ENCODE data around the gene PBX1. TPM values are rescaled to one million over a fixed set of nuclear protein-coding genes. Genes with fewer than 3 reads are reported as not detected.

Gene PBX1
- total RNA-seq, 6 experiments from 2014 or later = 3.1 to 7.9 (median 6.9) TPM

DNA sequence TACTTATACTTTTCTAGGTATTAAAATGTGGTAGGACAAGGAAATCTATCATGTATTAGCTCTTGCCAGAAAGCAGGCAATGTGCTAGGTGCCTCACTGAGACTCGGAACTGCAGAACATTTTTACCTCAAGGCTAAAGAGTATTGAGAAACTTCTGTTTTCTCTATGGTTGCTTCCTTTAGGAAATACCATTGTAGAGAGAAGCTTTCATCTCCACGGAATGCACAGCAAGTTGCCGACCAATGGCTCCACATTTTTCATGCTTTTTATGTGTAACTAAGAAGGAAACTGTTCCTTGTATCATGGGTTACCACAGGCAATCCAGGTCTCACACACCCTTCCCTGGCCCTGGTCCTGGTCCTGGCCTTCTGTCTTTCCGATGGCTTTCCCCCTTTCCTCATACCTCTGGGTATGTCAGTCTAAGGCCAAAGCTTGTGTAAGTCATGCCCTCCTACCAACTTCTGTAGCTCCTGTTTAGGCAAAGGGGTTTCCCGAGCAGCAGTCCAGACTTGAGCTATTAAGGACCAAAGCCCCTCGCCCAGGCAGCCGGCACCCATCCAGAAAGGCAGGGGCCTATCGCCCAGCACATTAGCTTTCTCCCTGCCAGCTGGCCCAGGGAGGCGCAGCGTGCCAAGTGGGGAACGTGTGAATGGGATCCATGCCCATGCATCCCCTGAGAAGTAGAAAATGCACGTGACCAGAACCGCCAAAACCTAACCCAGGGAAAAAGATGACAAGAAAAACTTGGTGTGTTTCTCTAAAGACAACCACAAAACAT is 225.0 kb downstream of the PBX1 start:
- no peaks in the 10 kb centered on the region for H3K9me3 ChIP-seq
- no peaks in the 10 kb centered on the region for H3K36me3 ChIP-seq
- no peak overlapping the region for H3K4me3 ChIP-seq
- DNase-seq (no peak), ATAC-seq (no peak)
- 81% methylated on average over 10 of the region's 13 CpGs for WGBS (ENCODE audit: insufficient coverage, low coverage, low lambda C conversion rate, missing lambda C conversion rate)
- no peak overlapping the region for H3K27ac ChIP-seq
- intact Hi-C loops (cut with DNase I) = loop anchor here in 1 of 2 donors (10.0 kb wide), 1 partner anchor 109 kb away; no protein-coding TSS in a partner anchor
- no peak for TF ChIP-seq POLR2A (IDR thresholded peaks at IDR 0.05)
- TF ChIP-seq, protein P1, sequence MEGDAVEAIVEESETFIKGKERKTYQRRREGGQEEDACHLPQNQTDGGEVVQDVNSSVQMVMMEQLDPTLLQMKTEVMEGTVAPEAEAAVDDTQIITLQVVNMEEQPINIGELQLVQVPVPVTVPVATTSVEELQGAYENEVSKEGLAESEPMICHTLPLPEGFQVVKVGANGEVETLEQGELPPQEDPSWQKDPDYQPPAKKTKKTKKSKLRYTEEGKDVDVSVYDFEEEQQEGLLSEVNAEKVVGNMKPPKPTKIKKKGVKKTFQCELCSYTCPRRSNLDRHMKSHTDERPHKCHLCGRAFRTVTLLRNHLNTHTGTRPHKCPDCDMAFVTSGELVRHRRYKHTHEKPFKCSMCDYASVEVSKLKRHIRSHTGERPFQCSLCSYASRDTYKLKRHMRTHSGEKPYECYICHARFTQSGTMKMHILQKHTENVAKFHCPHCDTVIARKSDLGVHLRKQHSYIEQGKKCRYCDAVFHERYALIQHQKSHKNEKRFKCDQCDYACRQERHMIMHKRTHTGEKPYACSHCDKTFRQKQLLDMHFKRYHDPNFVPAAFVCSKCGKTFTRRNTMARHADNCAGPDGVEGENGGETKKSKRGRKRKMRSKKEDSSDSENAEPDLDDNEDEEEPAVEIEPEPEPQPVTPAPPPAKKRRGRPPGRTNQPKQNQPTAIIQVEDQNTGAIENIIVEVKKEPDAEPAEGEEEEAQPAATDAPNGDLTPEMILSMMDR (IDR thresholded peaks at IDR 0.05) = no peak
- no peaks in the 10 kb centered on the region for H3K4me1 ChIP-seq
- no peaks in the 10 kb centered on the region for H3K27me3 ChIP-seq

DNA sequence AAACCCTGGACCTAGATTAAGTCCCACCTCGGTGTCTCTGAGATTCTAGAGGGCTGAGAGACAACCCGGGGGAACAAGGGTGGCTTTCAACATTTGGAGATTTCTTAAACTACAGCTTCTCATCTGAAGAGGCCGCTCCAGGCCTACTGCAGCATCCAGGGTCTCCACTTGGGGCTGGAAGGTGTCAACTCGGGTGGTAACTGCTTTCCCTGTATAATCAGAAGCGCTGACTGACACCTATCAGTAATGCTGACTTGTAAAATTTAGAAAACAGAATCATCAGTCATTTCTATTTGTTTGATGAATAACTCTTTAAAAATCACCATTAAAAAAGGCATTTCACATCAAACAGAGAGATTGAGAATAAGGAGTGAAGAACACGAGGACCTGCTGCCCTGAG is 226.0 kb downstream of the PBX1 start:
- no peak overlapping the region for H3K27ac ChIP-seq
- TF ChIP-seq, protein P1 (IDR thresholded peaks at IDR 0.05) = no peak
- no peak for TF ChIP-seq POLR2A (IDR thresholded peaks at IDR 0.05)
- no peaks in the 10 kb centered on the region for H3K27me3 ChIP-seq
- H3K4me1 ChIP-seq = no peaks in the 10 kb centered on the region
- no peaks in the 10 kb centered on the region for H3K9me3 ChIP-seq
- intact Hi-C loops (cut with DNase I) = loop anchor here in 1 of 2 donors (10.0 kb wide), 1 partner anchor 110 kb away; no protein-coding TSS in a partner anchor
- WGBS (ENCODE audit: insufficient coverage, low coverage, low lambda C conversion rate, missing lambda C conversion rate) = 82% methylated on average over 6 of the region's 6 CpGs
- H3K36me3 ChIP-seq = no peaks in the 10 kb centered on the region
- DNase-seq (no peak), ATAC-seq (no peak)
- no peak overlapping the region for H3K4me3 ChIP-seq

DNA sequence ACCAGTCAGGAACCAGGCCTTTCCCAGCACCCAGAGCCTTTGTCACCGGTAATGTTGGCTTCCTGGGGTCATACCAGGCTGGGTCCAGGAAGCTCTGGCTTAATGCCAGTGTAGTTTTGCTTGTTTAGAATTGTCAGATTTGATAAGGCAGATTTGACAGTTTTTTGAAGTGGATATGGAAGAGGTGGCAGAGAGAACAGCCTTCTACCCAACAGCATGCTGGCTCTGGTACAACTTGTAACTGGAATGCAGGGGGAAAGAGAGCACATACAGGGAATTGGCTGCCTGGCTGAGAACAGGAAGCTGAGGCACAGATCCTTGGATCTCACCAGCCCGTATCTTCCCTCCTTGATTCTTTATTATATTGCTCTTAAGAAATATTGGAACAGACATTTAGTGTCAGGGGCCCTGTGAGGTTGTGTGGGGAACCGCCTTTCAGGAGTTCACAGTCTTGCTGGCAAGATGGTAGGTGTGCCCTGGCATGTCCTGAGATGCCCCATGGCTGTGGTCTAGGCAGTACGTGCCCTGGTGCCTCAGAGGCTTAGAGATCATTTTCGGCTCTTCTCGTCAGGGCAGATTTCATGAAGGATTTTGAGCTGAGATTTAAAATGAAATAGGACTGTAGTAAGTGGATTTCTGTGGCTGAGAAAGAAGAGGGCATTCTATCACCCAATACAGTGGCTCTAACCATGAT is 227.0 kb downstream of the PBX1 start:
- Histone ChIP-seq H3K4me3 (no peak overlapping the region), H3K9me3 (no peaks in the 10 kb centered on the region), H3K27ac (no peak overlapping the region), H3K27me3 (no peaks in the 10 kb centered on the region), H3K36me3 (no peaks in the 10 kb centered on the region), H3K4me1 (no peaks in the 10 kb centered on the region)
- intact Hi-C loops (cut with DNase I) = loop anchor here in 1 of 2 donors (10.0 kb wide), 1 partner anchor 111 kb away; no protein-coding TSS in a partner anchor
- DNase-seq = no peak
- peak in 2 of 4 donors; percentile 7 to 20 for ATAC-seq
- WGBS (ENCODE audit: insufficient coverage, low coverage, low lambda C conversion rate, missing lambda C conversion rate) = 71% methylated on average over 5 of the region's 6 CpGs
- TF ChIP-seq POLR2A (IDR thresholded peaks at IDR 0.05) = no peak
- TF ChIP-seq, protein P1 (IDR thresholded peaks at IDR 0.05) = no peak

DNA sequence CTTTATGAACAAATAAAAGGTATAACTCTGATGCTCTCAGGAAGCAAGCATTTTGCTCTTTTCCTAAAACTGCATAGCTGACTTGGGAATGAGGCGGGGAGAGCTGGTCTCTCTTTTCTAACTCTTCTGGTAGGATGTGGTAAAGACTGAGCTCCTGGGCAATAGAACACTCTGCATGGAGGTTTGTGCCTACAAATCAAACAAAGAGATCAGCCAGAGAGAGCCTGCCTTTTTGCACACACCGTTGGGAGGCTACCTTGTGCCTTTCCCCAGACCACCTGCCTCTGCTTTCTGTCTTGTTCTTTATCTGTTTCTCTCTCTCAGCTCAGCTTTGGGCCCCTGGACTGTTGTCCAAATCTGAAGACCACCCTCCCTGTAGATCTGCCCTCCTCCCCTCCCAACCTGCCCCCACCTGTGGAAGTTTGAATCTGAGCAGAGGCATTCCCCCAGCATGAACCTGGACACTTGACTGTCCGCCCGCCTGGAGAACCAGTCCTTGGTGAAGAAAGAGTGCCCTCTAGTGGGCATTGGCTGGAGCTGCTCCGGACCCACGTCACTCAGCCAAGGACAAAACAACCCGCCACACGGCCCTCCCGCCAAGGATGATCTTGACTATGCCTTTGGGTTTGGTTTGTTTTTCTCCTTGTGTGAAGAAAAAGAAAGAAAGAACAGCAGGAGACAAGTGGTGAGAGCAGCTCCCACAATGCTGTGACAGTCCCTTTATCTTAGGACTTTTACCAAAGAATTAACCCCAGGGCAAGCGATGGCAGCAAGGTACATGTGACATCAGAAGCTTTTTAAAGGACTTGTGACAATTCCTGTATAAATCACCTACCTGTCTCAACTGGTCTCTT is 228.2 kb downstream of the PBX1 start:
- Histone ChIP-seq H3K27me3 (no peaks in the 10 kb centered on the region), H3K4me3 (no peak overlapping the region), H3K4me1 (no peaks in the 10 kb centered on the region), H3K27ac (no peak overlapping the region), H3K9me3 (no peaks in the 10 kb centered on the region), H3K36me3 (no peaks in the 10 kb centered on the region)
- TF ChIP-seq, protein P1 (IDR thresholded peaks at IDR 0.05) = peak; percentile 84 to 89 (median 88)
- no peak for TF ChIP-seq POLR2A (IDR thresholded peaks at IDR 0.05)
- peak; percentile 77 to 81 (median 78) for DNase-seq
- peak; percentile 97 to 99 (median 99) for ATAC-seq
- intact Hi-C loops (cut with DNase I) = loop anchor here in 1 of 2 donors (10.0 kb wide), 1 partner anchor 112 kb away; no protein-coding TSS in a partner anchor
- 63% methylated on average over 3 of the region's 10 CpGs for WGBS (ENCODE audit: insufficient coverage, low coverage, low lambda C conversion rate, missing lambda C conversion rate)

All from right lobe of liver (tissue), 6 donors.